ENCODE results near the gene SEL1L2.

The SEL1L2 gene

DNA sequence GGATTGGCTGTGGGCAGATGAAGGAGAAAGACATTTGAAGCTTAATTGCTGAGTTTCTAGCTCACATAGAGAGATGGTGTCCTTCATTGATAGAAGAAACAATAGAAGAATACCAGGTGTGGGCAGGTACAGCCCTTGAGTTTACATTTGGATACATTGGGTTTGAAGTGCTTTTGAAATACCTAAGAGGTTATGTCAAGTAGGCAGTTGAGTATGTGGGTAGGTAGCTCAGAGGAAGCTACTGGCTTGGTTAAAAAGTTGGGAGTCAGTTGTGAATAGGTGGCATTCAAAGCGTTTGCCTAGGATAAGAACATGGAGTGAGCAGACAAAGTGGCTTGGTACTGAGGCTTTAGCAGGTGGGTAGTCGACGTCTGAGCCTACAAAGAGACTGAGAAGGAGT lies 180.6 kb downstream of the SEL1L2 start:
- no peak for FAIRE-seq

DNA sequence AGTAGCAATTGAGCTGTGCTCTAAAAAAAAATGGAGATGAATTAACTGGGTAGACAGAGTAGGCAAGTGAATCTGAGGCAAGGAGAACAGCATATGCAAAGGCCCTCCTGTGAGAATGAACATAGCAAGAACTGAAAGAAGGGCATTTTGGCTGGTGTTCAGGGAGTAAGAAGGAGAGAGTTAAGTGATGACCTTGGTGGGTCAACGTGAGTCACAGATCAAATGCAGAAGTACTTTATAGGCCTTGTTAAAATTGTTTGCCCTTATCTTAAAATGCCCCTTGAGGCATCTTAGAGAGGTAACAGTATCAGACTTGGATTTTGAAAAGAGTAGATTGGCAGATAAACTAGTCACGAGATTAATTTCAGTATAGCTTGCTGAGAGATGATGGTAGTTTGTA lies 181.0 kb downstream of the SEL1L2 start:
- FAIRE-seq, result no peak

DNA sequence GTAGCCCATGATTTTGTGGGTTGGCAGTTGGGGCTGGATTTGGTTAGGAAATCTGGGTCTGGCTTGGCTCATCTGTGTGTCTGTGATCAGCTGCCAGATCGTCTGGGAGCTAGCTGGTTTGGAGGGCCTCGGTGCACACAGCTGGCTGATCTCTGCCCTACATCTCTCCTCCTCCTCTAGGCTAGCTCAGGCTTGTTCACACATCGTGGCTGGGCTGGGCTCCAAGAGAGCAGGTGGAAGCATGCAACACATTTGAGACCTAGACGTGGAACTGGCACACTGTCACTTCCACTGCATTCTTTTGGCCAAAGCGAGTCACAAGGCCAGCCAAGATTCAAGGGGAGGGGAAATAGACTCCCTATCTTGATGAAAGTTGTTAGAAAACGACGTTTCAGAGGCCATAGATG lies 189.7 kb downstream of the SEL1L2 start:
- FAIRE-seq, result no peak

- FAIRE-seq, result no peak
Measured at GRCh38 chr20:13799974-13800373, 190.4 kb downstream of the SEL1L2 start.

All from islet of Langerhans (tissue), 1 donor.